T47D (cell line): ENCODE results near the gene CUL7.
"Not testable (repeated sequence)": the region's sequence is repeated elsewhere in the genome, so short reads cannot be mapped to it uniquely, and the experiment has no call there.

Source experiments
- DNase-seq, 2 experiments: peaks; one replicate each; pipeline versions ENCODE4 v3.0.0 to v3.0.0-alpha.2; 2011 to 2012; ENCODE audit warnings: low read depth in 1 of 2, low spot score in 1 of 2
- JUND ChIP-seq: IDR thresholded peaks from 2 replicates; pipeline ENCODE4 v1.6.1; 2012; ENCODE audit warnings: low read depth
- in situ Hi-C: cut with HindIII; loops from 2 replicates; pipeline ENCODE4 v1.10.0; 2016; ENCODE audit warnings: low sequenced_read_pairs, low pct_unique_long_range_greater_than_20kb

CUL7 gene

GRCh38 chr6:43052842-43053544 lies 658 bp downstream of the CUL7 start:
- DNase-seq, result peak in 1 of 2 experiments; percentile 29
- in situ Hi-C loops, result no loop called here
- no peak for TF ChIP-seq JUND

GRCh38 chr6:43052225-43052841 lies 1.3 kb downstream of the CUL7 start:
- in situ Hi-C loops, result no loop called here
- DNase-seq, result no peak
- TF ChIP-seq JUND, result no peak

GRCh38 chr6:43050981-43051380 lies 2.7 kb downstream of the CUL7 start:
- in situ Hi-C loops, result no loop called here
- DNase-seq, result no peak
- TF ChIP-seq JUND, result no peak

- no peak for TF ChIP-seq JUND
Observed at GRCh38 chr6:43047998-43048397, 5.7 kb downstream of the CUL7 start.

GRCh38 chr6:43045371-43045930 lies 8.2 kb downstream of the CUL7 start:
- in situ Hi-C loops, result no loop called here
- no peak for TF ChIP-seq JUND
- no peak for DNase-seq

More at GRCh38 chr6:43047998-43048397, 5.7 kb downstream of the CUL7 start:
- in situ Hi-C loops, result no loop called here
- DNase-seq, result no peak

GRCh38 chr6:43043310-43043709 lies 10.3 kb downstream of the CUL7 start:
- in situ Hi-C loops, result no loop called here
- no peak for TF ChIP-seq JUND
- DNase-seq, result no peak

GRCh38 chr6:43041475-43041874 lies 12.2 kb downstream of the CUL7 start:
- DNase-seq, in situ Hi-C loops: not testable (repeated sequence)

- in situ Hi-C loops, result no loop called here
- no peak for DNase-seq
Observed at GRCh38 chr6:43040542-43041257, 13.0 kb downstream of the CUL7 start.

GRCh38 chr6:43038727-43039126 lies 14.9 kb downstream of the CUL7 start:
- DNase-seq, result no peak
- no peak for TF ChIP-seq JUND
- in situ Hi-C loops, result no loop called here

More at GRCh38 chr6:43040542-43041257, 13.0 kb downstream of the CUL7 start:
- no peak for TF ChIP-seq JUND

GRCh38 chr6:43037706-43038105 lies 15.9 kb downstream of the CUL7 start:
- no peak for TF ChIP-seq JUND
- no peak for DNase-seq
- in situ Hi-C loops, result no loop called here

GRCh38 chr6:43037197-43037596 lies 16.5 kb downstream of the CUL7 start:
- in situ Hi-C loops, result no loop called here
- no peak for DNase-seq
- TF ChIP-seq JUND, result no peak

- no peak for DNase-seq
- in situ Hi-C loops, result no loop called here
- TF ChIP-seq JUND, result no peak
Observed at GRCh38 chr6:43036712-43037111, 16.9 kb downstream of the CUL7 start.
